ENCODE data around the gene HCFC1.

HCFC1 gene

GRCh38 chrX:153938226-153938786, 33.3 kb downstream of the HCFC1 start:
- DNase-seq (ENCODE audit: low read depth) = no peak

- no peak for DNase-seq (ENCODE audit: low read depth)
Observed at GRCh38 chrX:153937056-153937455, 34.6 kb downstream of the HCFC1 start.

GRCh38 chrX:153935326-153935851, 36.2 kb downstream of the HCFC1 start:
- no peak for DNase-seq (ENCODE audit: low read depth)

- peak; percentile 55 for DNase-seq (ENCODE audit: low read depth)
Observed at GRCh38 chrX:153934762-153935325, 36.8 kb downstream of the HCFC1 start, which contains the start of gene NAA10. TSS of gene NAA10 (minus strand) at chrX:153935037. CDS start at chrX:153934904, 133 bp downstream.

GRCh38 chrX:153934148-153934761, 37.4 kb downstream of the HCFC1 start:
- DNase-seq (ENCODE audit: low read depth) = no peak

GRCh38 chrX:153933748-153934147, 37.9 kb downstream of the HCFC1 start:
- no peak for DNase-seq (ENCODE audit: low read depth)

- no peak for DNase-seq (ENCODE audit: low read depth)
Observed at GRCh38 chrX:153932220-153932915, 39.2 kb downstream of the HCFC1 start.

- no peak for DNase-seq (ENCODE audit: low read depth)
Observed at GRCh38 chrX:153931748-153932147, 39.9 kb downstream of the HCFC1 start.

- DNase-seq (ENCODE audit: low read depth) = no peak
Observed at GRCh38 chrX:153931151-153931550, 40.5 kb downstream of the HCFC1 start.

- DNase-seq (ENCODE audit: low read depth) = no peak
Observed at GRCh38 chrX:153930011-153930910, 41.4 kb downstream of the HCFC1 start.

- no peak for DNase-seq (ENCODE audit: low read depth)
Observed at GRCh38 chrX:153929576-153929975, 42.0 kb downstream of the HCFC1 start.

- no peak for DNase-seq (ENCODE audit: low read depth)
Observed at GRCh38 chrX:153928846-153929245, 42.8 kb downstream of the HCFC1 start.

GRCh38 chrX:153927922-153928760, 43.5 kb downstream of the HCFC1 start:
- DNase-seq (ENCODE audit: low read depth) = peak; percentile 84

GRCh38 chrX:153927672-153927921, 44.0 kb downstream of the HCFC1 start:
- no peak for DNase-seq (ENCODE audit: low read depth)

GRCh38 chrX:153926858-153927671, 44.6 kb downstream of the HCFC1 start:
- peak; percentile 65 for DNase-seq (ENCODE audit: low read depth)

GRCh38 chrX:153926552-153926857, 45.1 kb downstream of the HCFC1 start:
- DNase-seq (ENCODE audit: low read depth) = no peak

- DNase-seq (ENCODE audit: low read depth) = peak; percentile 28
Observed at GRCh38 chrX:153925739-153926551, 45.7 kb downstream of the HCFC1 start, which contains the start of gene ARHGAP4. TSS of gene ARHGAP4 (minus strand) at chrX:153926264. CDS start at chrX:153926202, 62 bp downstream.

- no peak for DNase-seq (ENCODE audit: low read depth)
Observed at GRCh38 chrX:153925387-153925738, 46.3 kb downstream of the HCFC1 start.

GRCh38 chrX:153924149-153924861, 47.3 kb downstream of the HCFC1 start:
- no peak for DNase-seq (ENCODE audit: low read depth)

All from activated T-cell treated with anti-CD3 and anti-CD28 coated beads for 24 hours (primary cell).